ENCODE results near the gene C19orf12.

- TF ChIP-seq CTCF (conservative IDR thresholded peaks at IDR 0.05; ENCODE audit: low read length) (no peak), EZH2phosphoT487 (IDR thresholded peaks at IDR 0.05; ENCODE audit: borderline replicate concordance, low read depth, low read length) (no peak)
These were observed 34.2 kb upstream of the C19orf12 start for GRCh38 chr19:29748996-29749849.

All from OCI-LY7 (cell line).